ENCODE measurements around the gene MDFI. TPM values are rescaled to one million over a fixed set of nuclear protein-coding genes. Genes with fewer than 3 reads are reported as not detected.

Gene MDFI
- total RNA-seq, 4 donors from 2014 or later: 30.4 to 70.9 (median 39.8) TPM

DNA sequence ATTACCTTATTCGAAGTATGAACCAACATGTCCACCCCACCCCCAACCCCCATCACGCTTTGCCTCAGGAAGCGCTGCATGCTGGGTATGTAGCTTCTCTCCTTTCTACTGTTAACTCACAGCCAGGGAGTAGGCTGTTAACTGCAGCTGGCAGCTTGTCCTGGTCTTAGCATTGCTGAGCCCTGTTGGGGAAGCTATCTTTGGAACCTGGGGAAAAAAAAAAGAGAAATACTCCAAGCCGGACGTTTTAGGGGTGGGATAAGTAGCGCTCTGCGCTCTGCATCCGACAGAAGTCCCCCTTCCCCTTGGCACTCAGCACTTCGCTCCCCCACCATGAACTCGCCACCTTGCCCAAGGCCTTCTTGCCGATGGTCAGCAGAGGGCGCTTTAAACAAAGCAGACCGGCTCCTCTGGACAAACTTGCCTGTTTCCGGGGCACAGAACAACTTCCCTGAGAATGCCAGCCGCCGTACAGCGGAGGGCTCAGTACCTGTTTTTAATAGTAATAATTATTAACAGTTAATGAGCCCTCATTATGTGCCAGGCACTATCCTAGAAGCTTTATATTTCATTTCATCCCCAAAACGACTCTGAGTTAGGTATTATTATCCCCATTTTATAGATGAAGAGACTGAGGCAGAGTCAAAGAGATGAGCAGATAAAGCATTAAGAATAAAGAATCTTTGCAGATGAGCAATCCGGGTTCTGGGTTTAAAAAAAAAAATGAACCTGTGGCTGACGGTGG, 35.2 kb upstream of the MDFI start:
- WGBS, 2 donors: 5 to 7% methylated on average over 20 of the region's 20 CpGs
- intact Hi-C loops (cut with DNase I; ENCODE audit: low total_unique reads): loop anchor here (2.0 kb wide), 1 partner anchor 84 kb away; no protein-coding TSS in a partner anchor
- no peak overlapping the region for H3K4me3 ChIP-seq (ENCODE audit: low read depth, poor library complexity, severe bottlenecking)
- DNase-seq (ENCODE audit: low spot score in 2 of 2): peak; percentile 65 to 94
- TF ChIP-seq CTCF (IDR thresholded peaks at IDR 0.05) (peak in 1 of 3 donors; percentile 67), POLR2A (IDR thresholded peaks at IDR 0.05) (no peak)

- DNase-seq (ENCODE audit: low spot score in 2 of 2): no peak
Measured at GRCh38 chr6:41604006-41604405, 34.3 kb upstream of the MDFI start.

DNA sequence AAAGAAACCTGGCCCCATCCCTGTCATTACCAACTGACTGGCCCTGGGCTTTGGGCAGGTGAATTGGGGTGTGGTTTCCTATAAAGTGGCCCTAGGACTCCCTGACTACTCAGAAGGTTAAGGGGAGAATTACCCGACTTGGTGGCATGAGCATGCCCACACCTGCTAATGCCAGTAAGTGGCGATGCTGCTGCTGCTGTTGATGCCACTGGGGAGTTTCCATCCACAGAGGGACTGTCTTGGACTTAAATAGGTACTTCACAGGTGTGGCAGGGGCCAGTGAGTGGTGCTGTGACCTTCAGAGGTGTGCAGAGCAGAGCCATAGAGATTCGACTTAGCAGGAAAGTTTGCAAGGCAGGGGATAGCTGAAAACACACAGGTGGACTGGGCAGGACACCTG, 32.6 kb upstream of the MDFI start:
- WGBS, 2 donors: 61 to 67% methylated on average over 3 of the region's 3 CpGs
- no peak for DNase-seq (ENCODE audit: low spot score in 2 of 2)
- intact Hi-C loops (cut with DNase I; ENCODE audit: low total_unique reads): no loop called here
- no peak overlapping the region for H3K4me3 ChIP-seq (ENCODE audit: low read depth, poor library complexity, severe bottlenecking)
- TF ChIP-seq POLR2A (IDR thresholded peaks at IDR 0.05) (no peak), CTCF (IDR thresholded peaks at IDR 0.05) (no peak)

More at GRCh38 chr6:41604006-41604405, 34.3 kb upstream of the MDFI start:
- H3K4me3 ChIP-seq (ENCODE audit: low read depth, poor library complexity, severe bottlenecking): no peak overlapping the region
- WGBS, 2 donors: 68 to 69% methylated on average over 5 of the region's 5 CpGs
- TF ChIP-seq CTCF (IDR thresholded peaks at IDR 0.05) (no peak), POLR2A (IDR thresholded peaks at IDR 0.05) (no peak)
- intact Hi-C loops (cut with DNase I; ENCODE audit: low total_unique reads): no loop called here

- no peak overlapping the region for H3K4me3 ChIP-seq (ENCODE audit: low read depth, poor library complexity, severe bottlenecking)
- WGBS, 2 donors: 89 to 90% methylated on average over 5 of the region's 5 CpGs
- intact Hi-C loops (cut with DNase I; ENCODE audit: low total_unique reads): no loop called here
- no peak for TF ChIP-seq CTCF (IDR thresholded peaks at IDR 0.05)
- TF ChIP-seq POLR2A (IDR thresholded peaks at IDR 0.05): no peak
- no peak for DNase-seq (ENCODE audit: low spot score in 2 of 2)
Measured at GRCh38 chr6:41607036-41607435, 31.2 kb upstream of the MDFI start.

GRCh38 chr6:41607736-41608135, 30.5 kb upstream of the MDFI start:
- 86 to 90% methylated on average over 9 of the region's 9 CpGs for WGBS, 2 donors
- TF ChIP-seq CTCF (IDR thresholded peaks at IDR 0.05) (no peak), POLR2A (IDR thresholded peaks at IDR 0.05) (no peak)
- intact Hi-C loops (cut with DNase I; ENCODE audit: low total_unique reads): no loop called here
- no peak overlapping the region for H3K4me3 ChIP-seq (ENCODE audit: low read depth, poor library complexity, severe bottlenecking)
- DNase-seq (ENCODE audit: low spot score in 2 of 2): no peak
